GM12874 (cell line): ENCODE results near the gene LRP1.

Experiments used
- CTCF ChIP-seq: IDR thresholded peaks from 2 replicates; pipeline ENCODE4 v1.5.1; 2011; ENCODE audit warnings: low read depth, mild to moderate bottlenecking, control low read depth, low read length, moderate library complexity; ENCODE audit not compliant: insufficient read depth

LRP1 gene

DNA sequence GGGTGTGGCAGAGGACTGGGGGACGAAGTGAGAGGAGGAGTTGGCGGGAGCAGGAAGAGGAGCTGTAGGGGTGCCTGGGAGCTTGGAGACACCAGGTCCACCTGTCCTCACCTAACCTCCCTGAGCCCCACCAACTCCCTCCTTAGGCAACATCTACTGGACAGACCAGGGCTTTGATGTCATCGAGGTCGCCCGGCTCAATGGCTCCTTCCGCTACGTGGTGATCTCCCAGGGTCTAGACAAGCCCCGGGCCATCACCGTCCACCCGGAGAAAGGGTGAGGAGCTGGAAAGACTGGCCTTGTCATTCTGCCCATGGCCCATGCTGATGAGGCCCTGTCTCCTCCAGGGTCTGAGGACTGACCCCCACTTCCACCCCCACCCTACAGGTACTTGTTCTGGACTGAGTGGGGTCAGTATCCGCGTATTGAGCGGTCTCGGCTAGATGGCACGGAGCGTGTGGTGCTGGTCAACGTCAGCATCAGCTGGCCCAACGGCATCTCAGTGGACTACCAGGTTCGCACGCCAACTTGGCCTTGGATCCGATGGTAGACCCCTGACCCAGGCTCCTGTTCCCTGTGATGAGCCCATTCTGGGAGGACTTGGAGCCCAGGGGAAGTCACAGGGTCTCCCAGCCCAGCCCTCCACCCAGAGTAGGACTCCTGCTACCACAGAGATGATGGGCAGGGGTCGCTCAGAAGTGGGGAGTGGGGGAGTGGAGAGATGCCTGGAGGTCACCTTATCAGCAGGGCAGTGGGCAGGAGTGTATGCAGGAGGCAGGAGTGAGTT lies 55.8 kb downstream of the LRP1 start:
- no peak for TF ChIP-seq CTCF

- TF ChIP-seq CTCF: no peak
Observed at GRCh38 chr12:57185403-57185802, 57.1 kb downstream of the LRP1 start.

GRCh38 chr12:57185906-57186508 lies 57.7 kb downstream of the LRP1 start:
- no peak for TF ChIP-seq CTCF

DNA sequence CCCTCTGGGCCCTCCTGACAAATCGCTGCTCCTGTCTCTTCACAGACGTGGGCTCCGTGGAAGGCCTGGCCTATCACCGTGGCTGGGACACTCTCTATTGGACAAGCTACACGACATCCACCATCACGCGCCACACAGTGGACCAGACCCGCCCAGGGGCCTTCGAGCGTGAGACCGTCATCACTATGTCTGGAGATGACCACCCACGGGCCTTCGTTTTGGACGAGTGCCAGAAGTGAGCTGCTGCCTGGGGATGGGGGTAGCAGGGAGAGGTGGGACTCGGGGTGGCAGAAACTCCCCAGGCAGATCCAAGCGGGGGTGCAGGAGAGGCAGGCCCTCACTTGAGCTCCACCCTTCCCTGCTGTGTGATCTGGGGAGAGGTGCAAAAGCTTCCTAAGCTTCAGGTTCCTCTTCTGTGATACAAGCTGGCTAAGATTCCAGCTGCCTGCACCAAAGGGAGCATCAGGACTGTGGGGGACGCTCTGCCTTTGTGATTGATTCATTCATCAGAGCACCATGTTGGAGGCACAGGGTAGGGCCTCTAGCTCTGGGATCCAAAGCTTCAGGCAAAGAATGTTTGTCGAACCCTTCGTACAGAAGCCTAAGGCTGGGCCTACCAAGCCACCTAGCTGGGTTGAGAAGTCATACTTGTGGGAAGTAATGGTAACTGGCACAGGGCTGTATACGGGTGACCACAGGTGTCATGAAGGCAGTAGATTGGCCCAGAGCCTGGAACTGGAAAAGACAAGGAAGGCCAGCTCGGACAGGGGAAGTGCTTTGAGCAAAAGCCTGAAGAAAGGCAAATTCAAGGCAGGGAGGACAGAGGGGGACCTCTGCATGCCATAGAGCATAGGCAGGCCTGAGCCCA lies 59.2 kb downstream of the LRP1 start:
- TF ChIP-seq CTCF: no peak

DNA sequence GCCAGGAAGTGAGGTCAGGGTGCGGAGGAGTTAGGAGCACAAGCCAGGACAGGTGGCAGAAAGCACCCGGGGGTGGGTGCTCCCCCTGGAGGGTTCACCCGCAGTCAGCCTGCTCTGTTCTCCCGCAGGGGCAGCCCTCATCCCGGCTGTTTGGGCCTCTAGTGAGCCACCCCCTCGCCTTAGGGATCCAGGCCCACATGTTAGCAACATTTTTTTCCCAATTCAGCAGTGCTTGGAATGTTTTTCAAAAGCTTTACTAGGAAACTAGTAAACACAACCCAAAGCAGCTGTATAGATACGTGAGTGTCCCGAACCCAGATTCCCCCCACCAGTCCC lies 59.8 kb downstream of the LRP1 start:
- no peak for TF ChIP-seq CTCF

GRCh38 chr12:57190037-57190436 lies 61.8 kb downstream of the LRP1 start:
- TF ChIP-seq CTCF: no peak

DNA sequence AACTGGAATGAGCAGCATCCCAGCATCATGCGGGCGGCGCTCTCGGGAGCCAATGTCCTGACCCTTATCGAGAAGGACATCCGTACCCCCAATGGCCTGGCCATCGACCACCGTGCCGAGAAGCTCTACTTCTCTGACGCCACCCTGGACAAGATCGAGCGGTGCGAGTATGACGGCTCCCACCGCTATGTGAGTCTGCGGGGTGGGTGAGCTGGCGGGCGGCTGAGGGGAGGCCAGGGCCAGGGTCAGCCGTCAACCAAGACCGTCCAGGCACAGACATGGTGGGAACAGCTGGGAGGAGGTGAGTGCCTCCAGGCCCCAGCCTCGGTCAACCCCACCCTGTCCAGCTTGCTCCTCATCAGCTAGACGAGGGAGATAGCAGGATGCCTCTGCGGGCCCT lies 62.5 kb downstream of the LRP1 start:
- TF ChIP-seq CTCF: no peak
